HEK293 (cell line): Measurements from ENCODE around the gene HOXA10.

Experiments
- CTCF ChIA-PET: fragments of 350-600 bp; formaldehyde crosslinking; extraction: SDS; loops from one replicate; lab custom pipeline; 2021; ENCODE audit warnings: antibody characterized with exemption; lab: Yijun Ruan, JAX
- POLR2A ChIA-PET: fragments of 300-600 bp; formaldehyde crosslinking; extraction: SDS; loops from one replicate; lab custom pipeline; 2020; ENCODE audit warnings: antibody characterized with exemption, inconsistent platforms; lab: Yijun Ruan, JAX
- H3K27ac ChIP-seq: fragments of 200-500 bp; sonication (Bioruptor generic); 2 replicates; pipeline ENCODE4 v1.5.1; 2014; ENCODE audit warnings: low read depth, low read length, control low read depth, inconsistent platforms; ENCODE audit errors: extremely low read depth
- H3K36me3 ChIP-seq, 2 experiments: fragments of 200-500 bp in 1 of 2; sonication (Bioruptor generic) in 1 of 2; 1 replicate in 1 of 2; 2 replicates in 1 of 2; pipeline ENCODE4 v1.5.1; 2014 to 2017; ENCODE audit warnings: inconsistent platforms in 2 of 2, low read length in 2 of 2; ENCODE audit not compliant: control insufficient read depth in 2 of 2, insufficient read depth in 1 of 2
- H3K4me1 ChIP-seq: fragments of 200-500 bp; sonication (Bioruptor generic); 2 replicates; pipeline ENCODE4 v1.5.1; 2014; ENCODE audit warnings: mild to moderate bottlenecking, low read length, inconsistent platforms; ENCODE audit not compliant: control insufficient read depth, insufficient read depth
- H3K4me3 ChIP-seq: 2 replicates; pipeline ENCODE4 v1.5.1; 2011; ENCODE audit warnings: low read depth, mild to moderate bottlenecking, control low read depth, low read length, moderate library complexity
- H3K9me3 ChIP-seq: fragments of 200-500 bp; sonication (Bioruptor generic); 2 replicates; pipeline ENCODE4 v1.5.1; 2014; ENCODE audit warnings: low read depth, low read length, inconsistent platforms; ENCODE audit not compliant: control insufficient read depth, insufficient read depth
- PRDM1 ChIP-seq: fragments of 450-650 bp; formaldehyde crosslinking; IDR thresholded peaks from 2 replicates; pipeline ENCODE4; 2016; ENCODE audit warnings: missing biosample characterization, missing genetic modification characterization
- PRDM2 ChIP-seq: fragments of 450-650 bp; formaldehyde crosslinking; IDR thresholded peaks from 2 replicates; pipeline ENCODE4 v1.5.1; 2016; ENCODE audit warnings: missing biosample characterization, missing genetic modification characterization, borderline replicate concordance
- TRIM28 ChIP-seq: IDR thresholded peaks from 2 replicates; pipeline ENCODE4 v1.6.1; 2011; ENCODE audit warnings: low read length, control low read depth, borderline replicate concordance
- ZNF10 ChIP-seq: fragments of 450-650 bp; formaldehyde crosslinking; IDR thresholded peaks from 2 replicates; pipeline ENCODE4 v1.5.1; 2017; ENCODE audit warnings: missing biosample characterization, missing genetic modification characterization
- ZNF174 ChIP-seq: fragments of 450-650 bp; formaldehyde crosslinking; IDR thresholded peaks from 2 replicates; pipeline ENCODE4 v1.5.0; 2017; ENCODE audit warnings: missing biosample characterization, mild to moderate bottlenecking, missing genetic modification characterization
- ZNF175 ChIP-seq: fragments of 450-650 bp; formaldehyde crosslinking; IDR thresholded peaks from 2 replicates; pipeline ENCODE4 v1.5.1; 2016; ENCODE audit warnings: missing biosample characterization, missing genetic modification characterization
- ZNF2 ChIP-seq: fragments of 450-650 bp; formaldehyde crosslinking; IDR thresholded peaks from 2 replicates; pipeline ENCODE4 v1.5.1; 2016; ENCODE audit warnings: missing biosample characterization, missing genetic modification characterization
- ZNF214 ChIP-seq: fragments of 450-650 bp; formaldehyde crosslinking; IDR thresholded peaks from 2 replicates; pipeline ENCODE4 v1.5.1; 2017; ENCODE audit warnings: missing biosample characterization, mild to moderate bottlenecking, missing genetic modification characterization, borderline replicate concordance
- ZNF335 ChIP-seq: fragments of 450-650 bp; formaldehyde crosslinking; conservative IDR thresholded peaks from 2 replicates; pipeline ENCODE4 v1.5.1; 2016; ENCODE audit warnings: missing biosample characterization, missing genetic modification characterization
- ZNF398 ChIP-seq: fragments of 450-650 bp; formaldehyde crosslinking; IDR thresholded peaks from 2 replicates; pipeline ENCODE4 v1.5.1; 2017; ENCODE audit warnings: missing biosample characterization, missing genetic modification characterization
- ZNF423 ChIP-seq: fragments of 450-650 bp; formaldehyde crosslinking; IDR thresholded peaks from 2 replicates; pipeline ENCODE4 v1.5.1; 2016; ENCODE audit warnings: missing biosample characterization, missing genetic modification characterization
- ZNF513 ChIP-seq: fragments of 450-650 bp; IDR thresholded peaks from 2 replicates; pipeline ENCODE4 v1.5.1; 2018; ENCODE audit warnings: missing biosample characterization, missing genetic modification characterization
- ZNF596 ChIP-seq: fragments of 450-650 bp; IDR thresholded peaks from 2 replicates; pipeline ENCODE4 v1.5.0; 2018; ENCODE audit warnings: missing biosample characterization, mild to moderate bottlenecking, missing genetic modification characterization, moderate library complexity
- ZNF629 ChIP-seq: fragments of 450-650 bp; formaldehyde crosslinking; IDR thresholded peaks from 2 replicates; pipeline ENCODE4 v1.5.1; 2017; ENCODE audit warnings: missing biosample characterization, missing genetic modification characterization
- ZNF707 ChIP-seq: fragments of 450-650 bp; formaldehyde crosslinking; IDR thresholded peaks from 2 replicates; pipeline ENCODE4 v1.5.1; 2016; ENCODE audit warnings: missing biosample characterization, missing genetic modification characterization
- ZNF777 ChIP-seq: fragments of 450-650 bp; formaldehyde crosslinking; IDR thresholded peaks from 2 replicates; pipeline ENCODE4 v1.5.1; 2017; ENCODE audit warnings: missing biosample characterization, missing genetic modification characterization, borderline replicate concordance
- ZNF792 ChIP-seq: fragments of 450-650 bp; formaldehyde crosslinking; IDR thresholded peaks from 2 replicates; pipeline ENCODE4 v1.5.1; 2016; ENCODE audit warnings: missing biosample characterization, missing genetic modification characterization
- ZSCAN30 ChIP-seq: fragments of 450-650 bp; IDR thresholded peaks from 2 replicates; pipeline ENCODE4 v1.5.1; 2018; ENCODE audit warnings: missing biosample characterization, mild to moderate bottlenecking, missing genetic modification characterization, moderate library complexity

The HOXA10 gene

GRCh38 chr7:27154901-27155815, 19.0 kb downstream of the HOXA10 start:
- peaks cover 17% of the 10 kb centered on the region for H3K4me1 ChIP-seq
- peak overlapping the region; percentile 94 for H3K27ac ChIP-seq
- no peak for TF ChIP-seq ZNF629
- no peak for TF ChIP-seq ZNF174 (tag by site-specific recombination)
- TF ChIP-seq ZNF335 (tag by site-specific recombination), result peak; percentile 80
- TF ChIP-seq PRDM2 (tag by site-specific recombination), result no peak
- no peak for TF ChIP-seq ZSCAN30
- TF ChIP-seq ZNF175 (tag by site-specific recombination), result no peak
- TF ChIP-seq ZNF398, result no peak
- no peak for TF ChIP-seq ZNF423 (tag by site-specific recombination)
- TF ChIP-seq ZNF777 (tag by site-specific recombination), result no peak
- TF ChIP-seq ZNF707 (tag by site-specific recombination), result no peak
- peak; percentile 91 for TF ChIP-seq ZNF513 (tag by site-specific recombination)
- no peak for TF ChIP-seq ZNF792
- no peak for TF ChIP-seq ZNF2
- no peak for TF ChIP-seq ZNF214
- TF ChIP-seq PRDM1 (tag by site-specific recombination), result 0 out of 2 replicates have a peak, but pooled peaks have one; percentile 67
- TF ChIP-seq TRIM28, result no peak
- no peak for TF ChIP-seq ZNF596
- no peak for TF ChIP-seq ZNF10
- POLR2A ChIA-PET, result interaction anchor here (1.6 kb wide), 2 partner anchors 16 to 1293 kb away, joined by 4 read pairs; no protein-coding TSS in a partner anchor
- no peaks in the 10 kb centered on the region for H3K9me3 ChIP-seq
- H3K4me3 ChIP-seq, result peak overlapping the region; percentile 69
- H3K36me3 ChIP-seq, result peaks cover 0 to 17% of the 10 kb centered on the region in 2 experiments; a peak in 1 of 3 replicates
- CTCF ChIA-PET, result interaction anchor here (0.5 to 2.8 kb wide), 6 partner anchors 11 to 797 kb away, joined by 3 to 11 read pairs (median 4); partner anchors contain the start of gene HOXA5
